Measurements from ENCODE around the gene C5orf63.
"Not testable (repeated sequence)": the region's sequence is repeated elsewhere in the genome, so short reads cannot be mapped to it uniquely, and the experiment has no call there.

The C5orf63 gene

DNA sequence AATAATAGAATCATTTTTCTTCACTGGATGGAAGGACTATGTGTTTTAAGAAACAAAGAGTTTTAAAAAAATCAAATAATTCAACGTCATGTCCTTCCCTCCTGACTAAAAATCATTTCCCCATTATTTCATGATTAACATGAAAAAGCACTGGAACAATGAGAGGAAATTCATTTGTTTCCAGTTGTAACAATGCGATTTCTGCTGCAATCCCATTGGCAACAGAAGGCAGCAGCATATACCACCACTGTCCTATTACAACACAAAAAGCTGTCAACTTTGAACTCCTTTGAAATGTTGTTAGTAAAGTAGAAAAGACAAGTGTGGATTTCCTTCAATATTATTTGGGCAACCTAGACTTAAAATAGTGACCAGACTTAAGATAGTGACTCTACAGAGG lies 3.1 kb downstream of the C5orf63 start:
- no peak for DNase-seq

DNA sequence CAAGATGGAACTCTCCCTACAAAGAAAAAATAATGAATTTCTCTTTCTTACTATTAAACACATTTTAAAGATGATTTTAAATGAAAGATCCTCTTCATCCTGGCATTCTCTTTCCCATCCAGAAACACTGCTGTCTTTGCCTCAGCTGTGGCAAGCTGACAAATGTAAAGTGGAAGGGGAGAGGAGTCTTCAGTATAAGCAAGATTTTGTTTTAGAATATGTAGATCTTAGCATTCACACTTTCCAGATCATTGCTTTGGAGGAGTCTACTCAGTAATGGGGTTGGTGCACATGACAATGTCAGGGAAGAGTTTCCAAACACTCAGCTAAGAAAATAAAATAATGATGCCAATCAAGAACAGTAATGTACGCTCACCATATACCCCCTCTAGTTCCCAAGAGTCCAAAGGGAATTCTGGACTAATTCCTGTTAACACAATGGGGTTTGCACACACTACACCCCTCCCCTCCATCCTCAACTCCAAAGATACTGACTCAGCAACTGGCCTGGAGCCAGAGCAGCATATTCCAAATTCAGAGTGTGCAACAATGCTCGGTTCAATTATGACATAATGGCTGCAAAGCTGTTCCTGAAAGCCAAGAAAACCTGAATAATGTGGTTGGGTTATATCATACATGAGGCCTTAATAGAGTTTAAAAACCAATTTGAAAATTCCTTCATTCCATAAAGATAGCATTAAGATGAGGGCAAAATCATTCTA lies 4.6 kb downstream of the C5orf63 start:
- DNase-seq: no peak

DNA sequence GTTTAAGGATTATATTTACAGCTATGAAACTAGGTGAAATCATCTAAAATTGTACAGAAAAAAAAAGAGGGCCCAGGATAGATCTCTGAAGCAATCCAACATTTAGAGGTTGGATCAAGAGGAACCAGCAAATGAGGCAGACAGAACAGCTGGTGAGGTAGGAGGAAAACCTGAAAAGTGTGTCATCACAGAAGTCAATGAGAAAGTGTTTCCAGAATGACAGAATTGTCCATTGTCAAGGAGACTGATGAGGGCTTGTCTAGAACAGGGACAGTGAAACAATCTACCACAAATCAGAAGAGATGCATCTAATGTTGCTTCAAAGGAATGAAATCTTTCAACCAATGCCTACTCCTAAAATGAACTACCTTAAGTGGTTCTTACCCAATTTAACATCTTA lies 6.6 kb downstream of the C5orf63 start:
- no peak for DNase-seq

DNA sequence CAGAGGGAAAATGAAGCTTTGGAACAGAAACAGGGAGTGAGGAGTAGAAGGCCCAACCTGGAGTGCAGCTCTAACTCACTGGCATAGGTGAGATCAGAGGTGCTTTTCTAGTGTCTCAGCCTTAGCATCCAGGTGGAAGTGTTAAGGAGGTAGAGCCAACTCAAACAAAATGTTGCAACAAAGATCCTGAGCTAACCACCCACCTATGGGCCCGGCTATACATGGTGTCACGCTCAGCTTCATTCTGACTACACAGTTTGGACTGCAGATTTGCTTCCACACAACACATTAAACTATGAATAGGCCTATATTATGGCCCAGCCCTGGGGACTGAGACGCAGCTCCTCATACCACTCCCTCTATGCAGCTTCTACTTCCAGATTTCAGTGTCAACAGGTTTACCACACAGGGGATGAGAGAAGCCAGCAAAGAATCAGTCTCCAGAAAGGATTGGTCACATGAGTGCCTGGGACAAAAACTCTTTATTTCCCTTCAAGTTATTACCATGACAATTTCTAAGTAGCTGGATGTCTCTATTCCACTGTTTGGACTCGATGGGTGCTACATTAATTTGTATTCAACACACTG lies 9.0 kb downstream of the C5orf63 start:
- no peak for DNase-seq

DNA sequence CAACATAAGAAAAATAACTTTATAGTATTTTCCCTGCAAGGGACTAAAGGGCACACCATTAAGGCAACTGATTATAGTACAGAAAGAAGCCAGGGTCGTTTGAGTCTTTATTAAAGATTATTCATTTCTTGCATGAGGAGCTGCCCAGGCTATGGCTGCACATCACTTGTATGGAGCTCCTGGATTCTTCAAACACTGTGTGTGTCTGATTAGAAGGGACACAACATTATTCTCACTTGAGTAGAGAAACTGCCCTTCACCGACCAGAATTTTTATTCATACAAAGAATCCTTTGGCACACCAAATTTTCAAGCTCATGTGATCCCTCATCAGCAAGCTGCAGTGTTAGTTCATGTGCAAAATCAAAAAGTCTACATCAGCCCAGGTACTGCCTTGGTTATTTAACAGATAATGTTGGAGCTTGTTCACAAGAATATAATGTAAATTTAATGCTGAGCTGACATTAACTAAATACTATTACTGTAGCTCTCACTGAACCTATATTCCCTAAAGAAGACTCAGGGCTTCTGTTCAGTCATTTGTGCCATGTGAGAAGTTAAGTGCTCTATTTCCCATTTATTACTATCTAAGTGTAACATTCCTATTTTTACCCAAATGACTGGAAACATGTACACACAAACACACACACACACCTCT lies 9.9 kb downstream of the C5orf63 start:
- no peak for DNase-seq

DNA sequence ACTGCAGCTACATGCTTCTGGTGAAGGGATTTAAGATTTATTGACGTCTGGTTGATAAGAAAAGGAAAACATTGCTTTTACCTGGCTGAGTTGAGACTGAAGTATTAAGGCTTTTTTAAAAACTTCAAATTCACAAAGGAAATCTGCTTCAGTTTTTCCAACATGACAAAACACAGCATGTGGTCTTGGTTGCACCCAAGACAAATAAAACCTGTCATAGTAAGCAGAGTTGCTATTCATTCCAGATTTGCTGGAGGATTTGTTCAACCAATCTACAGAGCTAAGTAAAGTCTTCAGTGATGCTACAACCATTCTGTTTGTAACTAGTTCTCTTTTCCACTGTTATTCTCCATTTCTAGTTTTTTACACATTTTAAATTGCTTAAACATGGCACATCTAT lies 11.3 kb downstream of the C5orf63 start:
- DNase-seq: no peak

DNA sequence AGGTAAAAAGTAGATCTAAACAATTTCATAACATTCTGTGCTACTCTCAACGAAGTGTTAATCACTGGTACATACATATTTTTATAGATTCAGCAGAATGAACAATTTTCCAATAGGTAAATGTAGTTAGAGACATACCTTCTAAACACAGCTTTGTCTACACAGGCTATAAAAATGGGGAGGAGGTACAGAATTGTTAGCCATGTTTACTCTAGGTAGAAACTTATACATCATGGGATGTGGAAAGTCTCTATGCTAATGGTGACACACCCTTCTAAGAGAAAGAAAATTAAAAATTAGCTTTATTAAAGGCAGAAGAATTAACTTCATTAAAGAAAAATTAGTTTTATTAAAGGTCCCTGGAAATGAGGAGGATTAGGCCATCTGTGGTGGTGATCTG lies 11.8 kb downstream of the C5orf63 start:
- DNase-seq: no peak

DNA sequence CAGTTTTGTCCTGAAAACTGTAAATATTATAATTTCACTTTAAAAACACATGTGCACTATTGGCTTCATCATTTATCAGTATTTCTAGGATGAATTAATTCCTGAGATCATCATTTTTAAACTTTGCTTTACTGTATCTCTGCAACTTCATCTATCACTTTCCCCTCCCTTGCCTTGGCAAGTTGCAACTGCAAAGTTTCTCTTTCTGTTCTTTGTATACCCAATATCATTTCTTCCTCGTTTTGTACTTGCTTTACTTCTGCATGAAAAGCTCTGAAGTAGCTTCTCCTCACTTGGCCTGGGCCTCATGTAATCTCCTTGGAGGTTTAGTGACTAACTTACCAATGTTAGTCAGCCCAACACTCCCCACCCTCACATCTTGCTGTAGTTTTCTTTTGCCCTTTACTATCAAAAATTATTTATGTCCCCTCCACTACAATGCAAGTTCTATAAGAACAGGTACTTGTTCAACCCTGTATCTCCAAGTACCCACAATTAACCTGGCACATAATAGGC lies 12.8 kb downstream of the C5orf63 start:
- no peak for DNase-seq

DNA sequence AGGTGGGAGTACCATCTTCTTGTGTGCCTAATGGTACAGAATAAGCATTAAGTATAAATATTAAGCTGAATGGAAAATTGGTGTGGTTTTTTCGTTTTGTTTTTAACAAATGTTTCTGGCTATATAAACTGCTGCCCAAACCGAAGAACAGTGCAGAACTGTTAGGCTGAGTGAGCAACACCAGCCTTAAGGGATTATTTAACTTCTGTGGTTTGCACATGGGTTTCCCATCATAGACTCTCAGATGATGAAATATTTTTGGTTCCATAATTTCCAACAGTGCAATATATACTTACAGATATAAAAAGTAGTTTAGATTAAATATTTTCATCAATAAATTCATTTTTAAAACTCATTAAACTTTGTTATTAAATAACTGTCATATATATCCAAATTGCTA lies 16.4 kb downstream of the C5orf63 start:
- no peak for DNase-seq

DNA sequence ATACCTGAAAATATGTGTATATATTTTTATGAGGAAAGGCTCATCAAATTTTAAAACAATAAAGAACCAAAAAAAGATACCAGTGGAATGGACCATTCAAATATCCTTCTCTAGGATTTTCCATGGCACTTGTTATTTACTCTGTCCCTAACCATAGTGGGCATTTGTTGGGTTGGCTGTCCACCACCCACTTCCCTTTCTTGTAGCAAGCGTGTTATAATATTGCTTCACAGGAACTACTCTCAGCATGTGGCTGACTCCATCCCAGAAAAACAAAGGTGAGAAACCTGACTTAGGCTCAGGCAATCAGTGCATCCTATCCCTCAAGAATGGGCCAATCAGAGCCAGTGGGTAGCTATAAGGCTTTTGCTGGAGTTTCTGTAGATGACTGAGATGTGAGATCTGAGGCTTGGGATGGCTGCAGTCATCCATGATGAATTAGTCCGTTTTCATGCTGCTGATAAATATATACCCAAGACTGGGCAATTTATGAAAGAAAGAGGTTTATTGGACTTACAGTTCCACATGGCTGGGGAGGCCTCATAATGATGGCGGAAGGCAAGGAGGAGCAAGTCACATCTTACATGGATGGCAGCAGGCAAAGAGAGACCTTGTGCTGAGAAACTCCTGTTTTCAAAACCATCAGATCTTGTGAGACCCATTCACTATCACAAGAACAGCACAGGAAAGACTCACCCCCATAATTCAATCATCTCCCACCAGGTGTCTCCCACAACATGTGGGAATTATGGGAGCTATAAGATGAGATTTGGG lies 17.2 kb downstream of the C5orf63 start:
- no peak for DNase-seq

DNA sequence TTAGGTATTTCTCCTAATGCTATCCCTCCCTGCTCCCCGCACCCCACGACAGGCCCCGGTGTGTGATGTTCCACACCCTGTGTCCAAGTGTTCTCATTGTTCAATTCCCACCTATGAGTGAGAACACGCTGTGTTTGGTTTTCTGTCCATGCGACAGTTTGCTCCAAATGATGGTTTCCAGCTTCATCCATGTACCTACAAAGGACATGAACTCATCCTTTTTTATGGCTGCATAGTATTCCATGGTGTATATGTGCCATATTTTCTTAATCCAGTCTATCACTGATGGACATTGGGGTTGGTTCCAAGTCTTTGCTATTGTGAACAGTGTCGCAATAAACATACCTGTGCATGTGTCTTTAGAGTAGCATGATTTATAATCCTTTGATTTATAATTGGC lies 19.8 kb downstream of the C5orf63 start:
- not testable (repeated sequence) for DNase-seq

DNA sequence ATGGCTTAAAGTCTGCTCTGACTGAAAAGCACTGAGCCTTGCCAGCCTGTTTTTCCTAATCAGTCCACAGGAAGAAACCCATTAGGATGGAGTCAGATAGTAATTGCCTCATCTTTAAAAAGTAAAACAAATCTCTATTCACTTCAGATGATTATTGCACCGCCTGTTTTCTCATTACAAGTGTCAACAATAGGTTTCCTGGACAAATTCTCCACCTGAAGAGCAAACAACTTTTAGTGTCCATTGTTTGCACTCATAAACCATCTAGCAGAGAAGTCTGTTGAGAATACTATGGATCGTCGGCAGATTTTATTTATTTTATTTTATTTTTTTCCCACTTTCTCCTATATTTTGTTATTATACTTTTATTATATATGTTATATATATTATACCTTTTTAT lies 20.3 kb downstream of the C5orf63 start:
- DNase-seq: no peak

DNA sequence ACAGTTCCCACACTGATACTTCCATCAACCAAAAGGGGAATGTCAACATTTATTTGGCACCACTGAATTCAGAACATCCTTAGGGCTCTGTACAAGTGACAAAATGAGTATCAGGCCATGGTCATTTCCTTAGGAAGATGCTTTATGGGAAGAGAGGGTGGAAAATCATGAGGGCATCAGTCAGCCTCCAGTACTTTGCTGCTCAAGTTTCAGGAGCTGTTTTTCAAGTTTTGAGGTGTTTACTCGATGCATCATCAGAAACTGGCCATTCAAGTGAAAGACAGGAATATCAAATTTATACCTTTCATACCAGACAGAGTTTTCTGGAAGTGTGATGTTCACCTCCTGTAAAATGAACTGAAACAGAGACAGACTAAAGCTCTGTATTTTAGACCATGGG lies 21.7 kb downstream of the C5orf63 start:
- no peak for DNase-seq

DNA sequence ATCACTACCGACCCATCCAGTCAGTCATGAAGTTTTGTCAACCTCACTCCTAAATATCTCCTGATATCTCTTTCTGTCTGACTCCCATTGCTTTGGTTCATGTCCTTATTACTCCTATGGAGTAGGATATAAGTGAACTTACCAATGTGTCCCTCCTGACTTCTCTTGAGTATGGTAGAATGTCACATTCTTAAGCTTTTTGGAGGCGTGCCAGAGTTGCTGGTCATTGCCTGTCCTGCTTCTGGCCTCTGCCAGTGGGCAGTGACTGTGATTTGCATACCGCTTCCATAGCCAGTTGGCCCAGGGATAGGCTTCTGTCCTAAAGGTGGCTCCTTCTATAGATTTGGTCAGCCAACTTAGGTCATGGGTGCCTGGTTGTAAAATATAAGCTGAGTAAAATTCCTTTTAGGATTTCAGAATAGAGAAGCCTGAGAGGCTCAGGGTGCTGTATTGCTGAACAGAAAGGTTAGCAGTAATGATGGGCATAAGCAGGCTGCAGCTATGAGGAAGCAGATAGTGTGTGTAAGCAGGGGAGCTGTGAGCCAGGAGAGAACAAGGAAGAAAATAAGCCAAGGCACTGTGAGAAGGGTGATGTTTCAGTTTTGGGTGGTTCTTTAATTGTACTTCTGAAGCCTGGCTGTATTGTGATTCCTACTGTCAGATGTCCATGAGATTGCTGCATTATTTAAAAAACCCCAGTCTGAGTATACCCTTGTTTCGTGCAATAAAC lies 26.8 kb downstream of the C5orf63 start:
- no peak for DNase-seq

DNA sequence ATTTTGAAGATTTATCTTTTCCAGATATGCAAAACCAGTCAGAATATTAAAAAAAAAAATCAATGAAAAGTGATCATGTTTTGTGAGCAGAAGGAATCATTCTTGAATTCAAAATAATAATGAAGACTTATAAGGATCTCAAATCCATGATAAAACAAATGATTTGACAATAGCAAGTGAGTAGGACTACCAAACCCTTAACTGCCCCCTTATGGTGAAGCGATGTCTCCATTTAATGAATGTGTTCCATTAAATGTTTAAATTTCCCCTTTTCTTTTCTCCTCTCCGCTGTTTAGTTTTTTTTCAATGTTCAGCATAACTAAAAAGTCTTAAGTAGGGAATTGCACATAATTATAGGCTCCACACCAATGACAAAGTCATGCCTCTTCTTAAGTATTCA lies 30.7 kb downstream of the C5orf63 start:
- DNase-seq: no peak

DNA sequence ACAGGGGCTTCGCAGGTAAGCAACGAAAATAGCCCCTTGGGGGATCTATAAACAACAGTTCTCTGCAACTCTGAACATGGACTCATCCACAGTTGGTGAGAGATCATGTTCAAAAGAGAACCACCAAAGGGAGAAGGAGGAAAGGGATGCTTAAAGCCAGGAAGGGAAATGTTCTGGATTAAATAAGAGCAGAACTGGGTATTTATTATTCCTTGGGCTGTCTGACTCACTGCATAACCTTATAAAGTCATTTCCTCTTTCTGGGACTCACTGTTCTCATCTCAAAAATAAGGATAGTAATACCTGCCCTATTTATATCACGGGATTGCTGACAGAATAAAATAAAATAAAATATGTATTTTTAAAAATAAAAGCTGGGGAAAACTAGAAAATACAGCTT lies 31.7 kb downstream of the C5orf63 start:
- DNase-seq: no peak

DNA sequence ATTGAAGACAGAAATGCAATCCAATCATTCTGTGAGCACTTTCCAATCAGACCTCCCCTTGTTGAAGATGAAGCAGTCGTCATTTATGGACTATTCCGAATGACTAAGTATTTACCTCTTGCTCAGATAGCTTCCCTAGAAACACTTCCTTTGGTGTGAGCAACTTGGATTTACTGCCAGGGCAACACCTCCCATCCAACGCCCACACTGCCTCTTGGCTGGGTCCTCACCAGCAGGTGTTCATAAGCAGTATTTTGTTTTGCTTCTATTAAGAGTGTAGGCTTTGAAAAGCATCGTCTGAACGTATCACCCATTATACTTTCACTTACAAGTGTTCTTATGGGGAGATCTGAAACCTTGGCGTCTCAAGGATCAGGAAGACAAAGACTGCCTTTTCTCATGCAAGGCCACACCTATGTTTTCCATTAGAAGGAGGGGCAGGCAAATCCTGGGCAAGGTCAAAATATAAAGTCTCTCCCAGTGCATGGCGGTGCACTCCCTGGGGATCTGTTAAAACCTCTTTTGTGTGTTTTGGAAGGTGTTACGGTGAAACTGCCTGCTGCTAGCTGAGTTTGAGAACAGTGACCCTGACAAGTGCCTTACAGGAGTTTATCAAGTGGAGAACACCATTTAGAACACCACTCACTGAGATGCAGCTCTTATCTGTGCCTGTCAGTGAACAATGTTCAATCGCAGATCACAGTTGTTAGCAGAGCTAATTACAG lies 32.3 kb downstream of the C5orf63 start:
- no peak for DNase-seq

DNA sequence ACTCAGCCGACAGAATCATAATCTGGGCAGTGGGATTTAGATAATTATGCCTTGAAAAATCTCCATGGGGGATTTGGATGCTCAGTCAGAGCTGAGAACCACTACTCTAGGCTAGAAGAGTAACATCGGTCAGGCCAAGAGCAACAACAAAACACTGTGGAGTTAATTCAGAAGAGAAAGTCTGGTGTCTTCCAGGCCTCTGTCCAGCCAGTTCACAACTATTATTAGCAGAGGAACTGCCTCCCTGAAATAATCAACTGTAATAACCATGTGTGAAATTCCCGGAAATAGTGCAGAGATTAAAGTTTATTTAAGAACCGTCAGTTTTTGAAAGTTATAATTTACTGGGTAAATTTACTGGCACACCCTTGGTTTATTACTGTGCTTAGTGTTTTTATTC lies 34.8 kb downstream of the C5orf63 start:
- no peak for DNase-seq

DNA sequence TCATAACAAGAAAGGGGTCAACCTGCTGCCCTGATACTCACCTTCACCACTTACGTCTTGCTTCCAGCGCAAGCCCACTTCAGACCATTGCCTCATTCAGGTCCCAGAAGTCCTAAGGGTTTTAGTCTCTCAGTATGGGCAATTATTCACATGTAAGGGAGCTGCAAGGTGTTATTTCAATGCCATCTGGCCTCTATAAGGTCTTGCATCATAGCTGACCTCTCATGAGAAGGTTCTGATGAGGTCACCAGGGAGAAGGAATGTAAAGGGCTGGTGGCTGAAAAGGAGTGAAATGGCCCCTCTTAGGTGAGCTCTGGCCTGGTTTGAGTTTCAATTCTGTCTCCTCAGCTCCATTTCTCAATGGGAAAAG lies 41.5 kb downstream of the C5orf63 start:
- no peak for DNase-seq

DNA sequence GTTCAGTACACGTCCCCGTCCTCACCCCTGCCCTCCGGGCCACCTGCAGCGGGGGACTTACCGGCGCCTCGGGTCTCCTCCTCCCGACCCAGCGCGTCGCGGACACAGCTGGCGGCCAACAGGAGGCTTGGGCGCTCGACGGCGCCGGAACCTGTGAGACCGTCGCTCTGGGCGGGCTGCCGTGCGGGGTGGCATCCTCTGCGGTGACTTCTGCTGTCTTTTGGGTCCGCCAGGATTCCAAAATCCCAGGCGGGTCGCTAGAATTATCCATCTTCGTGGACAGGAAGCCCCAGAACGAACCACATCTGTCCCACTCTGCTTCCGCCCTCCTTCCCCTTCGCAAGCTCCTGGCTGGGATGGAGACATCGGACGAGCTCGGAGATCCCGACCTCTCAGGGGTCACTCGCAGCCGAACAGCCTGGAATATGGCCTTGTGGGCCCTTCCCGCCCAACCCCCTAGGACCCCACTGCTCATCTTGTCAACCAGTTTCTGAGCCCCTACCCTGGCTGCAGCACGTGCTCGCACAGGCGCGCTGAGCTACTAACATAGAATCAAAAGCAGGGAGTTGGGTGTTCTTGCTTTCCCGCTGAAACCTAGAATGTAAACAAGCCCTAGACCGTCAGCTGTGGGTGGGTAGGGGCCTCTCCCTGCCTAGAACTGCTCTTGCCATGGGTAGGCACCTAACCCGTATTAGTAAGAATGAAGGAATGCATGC lies 42.0 kb downstream of the C5orf63 start:
- DNase-seq: peak; percentile 30
